ENCODE data around the gene MAPK1. TPM values are rescaled to one million over a fixed set of nuclear protein-coding genes. Genes with fewer than 3 reads are reported as not detected.

The MAPK1 gene
- total RNA-seq, 1 experiment from 2014 or later: 122 TPM

GRCh38 chr22:21856868-21857267, 10.6 kb downstream of the MAPK1 start:
- no peak for DNase-seq (ENCODE audit: low read depth, low spot score)
- peaks cover 12% of the 10 kb centered on the region; the same call in 1 of the 2 replicates for H3K4me1 ChIP-seq (ENCODE audit: control insufficient read depth, insufficient read depth, low read length)
- no peaks in the 10 kb centered on the region for H3K9me3 ChIP-seq (ENCODE audit: control insufficient read depth, insufficient read depth, low read depth, low read length)
- H3K27me3 ChIP-seq (ENCODE audit: control insufficient read depth, insufficient read depth, low read length): no peaks in the 10 kb centered on the region
- in situ Hi-C loops (cut with HindIII; ENCODE audit: low pct_unique_long_range_greater_than_20kb, low sequenced_read_pairs): no loop called here
- intact Hi-C loops (cut with micrococcal nuclease; ENCODE audit: unreplicated experiment): no loop called here
- ChIA-PET CTCF (no interaction called here), POLR2A (no interaction called here)
- ATAC-seq: no peak
- no peak for TF ChIP-seq REST (IDR thresholded peaks at IDR 0.05; ENCODE audit: insufficient read depth in 1 of 2, low read depth in 2 of 2, low read length in 1 of 2)
- no peak for TF ChIP-seq POLR2AphosphoS5 (IDR thresholded peaks at IDR 0.05; ENCODE audit: low read depth, low read length)
- no peak overlapping the region for H3K27ac ChIP-seq (ENCODE audit: low read length)
- H3K4me3 ChIP-seq (ENCODE audit: low read depth in 2 of 2, low read length in 2 of 2): no peak overlapping the region
- H3K36me3 ChIP-seq (ENCODE audit: control insufficient read depth, insufficient read depth, low read length): no peaks in the 10 kb centered on the region; the same call in 1 of the 2 replicates
- TSS peak; percentile 6 for BruUV-seq (replicated peaks)

- POLR2A ChIA-PET: interaction anchor here (0.7 kb wide), 1 partner anchor 10 kb away, joined by 4 read pairs; no protein-coding TSS in a partner anchor
- Histone ChIP-seq H3K27ac (ENCODE audit: low read length) (no peak overlapping the region), H3K27me3 (ENCODE audit: control insufficient read depth, insufficient read depth, low read length) (no peaks in the 10 kb centered on the region), H3K9me3 (ENCODE audit: control insufficient read depth, insufficient read depth, low read depth, low read length) (no peaks in the 10 kb centered on the region), H3K4me1 (ENCODE audit: control insufficient read depth, insufficient read depth, low read length) (peaks cover 6% of the 10 kb centered on the region; the same call in 1 of the 2 replicates), H3K4me3 (ENCODE audit: low read depth in 2 of 2, low read length in 2 of 2) (no peak overlapping the region), H3K36me3 (ENCODE audit: control insufficient read depth, insufficient read depth, low read length) (no peaks in the 10 kb centered on the region; the same call in 1 of the 2 replicates)
- no peak for ATAC-seq
- TF ChIP-seq TCF7L2 (IDR thresholded peaks at IDR 0.05; ENCODE audit: low read depth, low read length): no peak
- in situ Hi-C loops (cut with HindIII; ENCODE audit: low pct_unique_long_range_greater_than_20kb, low sequenced_read_pairs): no loop called here
- CTCF ChIA-PET: no interaction called here
- no TSS peak for BruUV-seq (replicated peaks)
- intact Hi-C loops (cut with micrococcal nuclease; ENCODE audit: unreplicated experiment): no loop called here
- no peak for DNase-seq (ENCODE audit: low read depth, low spot score)
Measured at GRCh38 chr22:21856197-21856596, 11.2 kb downstream of the MAPK1 start.

GRCh38 chr22:21855676-21856075, 11.8 kb downstream of the MAPK1 start:
- H3K9me3 ChIP-seq (ENCODE audit: control insufficient read depth, insufficient read depth, low read depth, low read length): no peaks in the 10 kb centered on the region
- CTCF ChIA-PET: no interaction called here
- no peaks in the 10 kb centered on the region for H3K27me3 ChIP-seq (ENCODE audit: control insufficient read depth, insufficient read depth, low read length)
- H3K36me3 ChIP-seq (ENCODE audit: control insufficient read depth, insufficient read depth, low read length): no peaks in the 10 kb centered on the region; the same call in 1 of the 2 replicates
- in situ Hi-C loops (cut with HindIII; ENCODE audit: low pct_unique_long_range_greater_than_20kb, low sequenced_read_pairs) (no loop called here), intact Hi-C loops (cut with micrococcal nuclease; ENCODE audit: unreplicated experiment) (no loop called here)
- H3K4me3 ChIP-seq (ENCODE audit: low read depth in 2 of 2, low read length in 2 of 2): no peak overlapping the region
- no peak overlapping the region for H3K27ac ChIP-seq (ENCODE audit: low read length)
- BruUV-seq (replicated peaks): no TSS peak
- no peak for ATAC-seq
- POLR2A ChIA-PET: interaction anchor here (0.7 kb wide), 1 partner anchor 9 kb away, joined by 4 read pairs; no protein-coding TSS in a partner anchor
- no peak for TF ChIP-seq SIN3A (IDR thresholded peaks at IDR 0.05; ENCODE audit: borderline replicate concordance, insufficient read depth, low read depth, low read length)
- DNase-seq (ENCODE audit: low read depth, low spot score): no peak
- peaks cover 6% of the 10 kb centered on the region; the same call in 1 of the 2 replicates for H3K4me1 ChIP-seq (ENCODE audit: control insufficient read depth, insufficient read depth, low read length)

GRCh38 chr22:21850660-21851059, 16.8 kb downstream of the MAPK1 start:
- Histone ChIP-seq H3K36me3 (ENCODE audit: control insufficient read depth, insufficient read depth, low read length) (no peaks in the 10 kb centered on the region), H3K9me3 (ENCODE audit: control insufficient read depth, insufficient read depth, low read depth, low read length) (no peaks in the 10 kb centered on the region), H3K4me3 (ENCODE audit: low read depth in 2 of 2, low read length in 2 of 2) (no peak overlapping the region), H3K4me1 (ENCODE audit: control insufficient read depth, insufficient read depth, low read length) (no peaks in the 10 kb centered on the region; the same call in 1 of the 2 replicates), H3K27me3 (ENCODE audit: control insufficient read depth, insufficient read depth, low read length) (no peaks in the 10 kb centered on the region), H3K27ac (ENCODE audit: low read length) (no peak overlapping the region)
- ChIA-PET POLR2A (no interaction called here), CTCF (no interaction called here)
- no TSS peak for BruUV-seq (replicated peaks)
- no peak for DNase-seq (ENCODE audit: low read depth, low spot score)
- in situ Hi-C loops (cut with HindIII; ENCODE audit: low pct_unique_long_range_greater_than_20kb, low sequenced_read_pairs) (no loop called here), intact Hi-C loops (cut with micrococcal nuclease; ENCODE audit: unreplicated experiment) (no loop called here)
- no peak for ATAC-seq
- TF ChIP-seq SIN3A (IDR thresholded peaks at IDR 0.05; ENCODE audit: borderline replicate concordance, insufficient read depth, low read depth, low read length): no peak
